COR-L47 (cell line): ENCODE data around the gene IFRD1.
"Not testable (repeated sequence)": the region's sequence is repeated elsewhere in the genome, so short reads cannot be mapped to it uniquely, and the experiment has no call there.

Experiments
- DNase-seq: peaks from one replicate; lab custom pipeline; 2025; lab: John Stamatoyannopoulos, UW

IFRD1 gene

DNA sequence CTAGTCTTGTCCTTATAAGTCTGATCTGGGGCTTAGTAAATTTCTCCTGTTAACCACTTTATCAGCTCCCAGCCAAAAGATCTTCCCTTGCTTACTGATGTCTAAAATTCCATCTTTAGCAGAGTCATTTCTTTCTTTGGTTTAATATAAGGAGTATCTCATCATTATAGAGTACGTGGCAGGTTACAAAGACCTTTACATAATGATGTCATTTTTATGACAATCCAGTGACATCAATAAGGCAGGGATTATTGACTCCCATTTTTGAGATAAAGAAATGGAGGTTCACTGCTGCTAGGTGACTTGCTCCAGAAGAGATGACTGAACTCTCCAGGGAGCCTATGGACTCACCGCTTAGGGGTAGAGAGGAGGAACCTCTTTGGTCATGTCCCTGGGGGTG, 8.1 kb upstream of the IFRD1 start:
- no peak for DNase-seq

DNA sequence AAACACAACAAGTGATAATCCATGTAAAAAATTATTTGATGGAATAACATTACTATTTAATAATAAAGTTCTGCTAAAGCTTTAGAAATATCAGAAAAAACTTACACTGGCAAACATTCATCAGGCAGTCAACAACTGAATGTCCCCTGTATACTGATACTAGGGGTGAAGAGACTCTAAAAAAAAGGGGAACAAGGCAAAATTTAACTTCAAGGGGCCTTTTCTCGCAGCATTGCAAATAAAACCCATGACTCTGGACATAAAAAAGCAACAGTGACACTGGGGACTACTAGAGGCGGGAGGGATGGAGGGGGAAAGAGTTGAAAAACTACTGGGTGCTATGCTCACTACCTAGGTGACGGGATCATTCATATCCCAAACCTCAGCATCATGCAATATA, 5.8 kb upstream of the IFRD1 start:
- DNase-seq, result no peak

DNA sequence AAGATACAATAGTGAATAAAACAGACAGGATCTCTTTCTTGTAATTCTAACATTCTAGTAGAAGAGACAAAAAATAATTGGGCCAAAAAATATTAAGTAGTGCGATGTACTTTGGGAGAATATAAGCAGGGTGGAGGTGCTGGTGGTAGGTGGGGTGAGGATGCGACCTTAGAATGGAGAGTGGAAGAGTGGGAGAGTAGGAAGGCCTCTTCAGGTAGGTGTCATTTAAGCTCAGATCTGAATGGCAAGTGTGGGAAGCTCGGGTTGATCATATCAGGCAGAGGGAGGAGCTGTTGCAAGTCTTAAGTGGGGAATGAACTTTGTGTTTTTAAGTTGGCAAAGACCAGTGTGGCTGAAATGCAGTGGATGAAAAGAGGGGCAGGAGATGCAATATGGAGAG, 3.8 kb upstream of the IFRD1 start:
- DNase-seq, result no peak

DNA sequence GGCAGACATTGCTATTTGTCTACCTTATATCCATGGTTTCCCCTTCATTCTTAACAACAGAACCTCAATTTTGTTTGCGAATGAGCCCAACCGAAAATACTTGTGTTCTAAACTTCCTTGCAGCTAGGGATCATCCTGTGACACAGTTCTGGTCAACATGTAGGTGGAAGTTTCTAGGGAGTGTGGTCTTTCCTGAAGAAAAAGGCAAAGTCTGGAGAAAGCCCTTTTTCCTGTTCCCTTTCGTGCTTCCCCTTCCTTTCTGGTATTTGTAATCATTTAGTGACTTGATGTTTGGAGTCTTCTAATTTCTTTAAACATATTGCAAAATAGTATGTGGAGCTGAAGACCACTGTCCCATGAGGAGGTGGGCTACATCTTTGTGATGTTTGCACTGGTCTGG, 2.9 kb upstream of the IFRD1 start:
- no peak for DNase-seq

DNA sequence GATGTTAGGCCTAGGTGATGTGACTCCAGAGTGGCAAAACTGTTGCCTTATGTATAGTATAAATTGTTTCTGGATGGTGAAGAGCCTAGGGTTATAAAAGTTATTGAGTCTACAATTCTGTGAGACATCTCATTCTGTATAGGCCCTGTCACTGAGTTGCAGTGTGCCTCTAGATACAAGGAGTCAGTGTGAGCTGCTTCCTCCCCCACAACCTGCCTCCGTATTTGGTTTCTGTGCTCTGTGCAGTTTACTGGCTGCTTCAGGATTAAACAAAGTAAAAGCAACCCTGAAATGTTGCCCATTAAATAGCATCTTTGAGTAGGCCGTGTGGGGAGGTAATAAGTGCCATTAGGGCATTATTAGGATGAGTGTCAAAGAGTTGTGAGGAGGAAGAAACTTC, 1.9 kb upstream of the IFRD1 start:
- DNase-seq, result no peak

DNA sequence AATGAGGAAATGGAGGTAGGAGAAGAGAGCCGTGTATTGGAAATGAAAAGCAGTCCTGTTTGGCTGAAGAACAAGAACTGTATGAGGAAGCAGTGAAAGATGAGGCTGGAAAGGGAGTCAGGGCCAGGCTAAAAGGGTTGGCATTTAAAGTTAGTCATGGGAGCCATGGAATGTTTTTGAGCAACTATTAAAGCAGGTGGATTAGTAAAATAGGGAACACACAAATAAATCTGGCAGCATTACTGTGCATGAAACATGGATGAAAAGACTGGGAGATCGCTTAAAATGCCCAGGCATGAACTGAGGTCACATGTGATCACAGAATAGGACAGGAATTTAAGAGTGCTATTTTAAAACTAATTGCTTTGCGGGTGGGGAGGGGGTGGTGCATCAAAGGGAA, 1.4 kb upstream of the IFRD1 start:
- no peak for DNase-seq

DNA sequence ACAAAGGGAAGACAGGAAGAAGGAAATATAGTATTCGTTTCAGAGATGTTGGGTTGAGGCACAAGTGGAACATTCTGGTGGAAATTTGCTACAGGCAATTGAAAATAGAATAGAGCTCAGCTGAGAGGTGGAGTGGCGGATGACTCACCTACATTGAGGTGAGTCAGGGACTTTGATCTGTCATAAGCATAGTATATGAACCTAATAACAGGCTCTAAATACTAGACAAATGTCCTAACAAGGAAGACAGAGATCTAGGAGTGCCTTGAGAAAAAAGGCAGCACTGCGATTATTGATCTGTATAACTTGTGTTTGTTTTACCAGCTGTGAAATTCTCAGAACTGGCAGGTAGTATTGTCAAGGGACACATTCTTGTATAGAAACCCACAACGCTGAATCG, 907 bp upstream of the IFRD1 start:
- no peak for DNase-seq

DNA sequence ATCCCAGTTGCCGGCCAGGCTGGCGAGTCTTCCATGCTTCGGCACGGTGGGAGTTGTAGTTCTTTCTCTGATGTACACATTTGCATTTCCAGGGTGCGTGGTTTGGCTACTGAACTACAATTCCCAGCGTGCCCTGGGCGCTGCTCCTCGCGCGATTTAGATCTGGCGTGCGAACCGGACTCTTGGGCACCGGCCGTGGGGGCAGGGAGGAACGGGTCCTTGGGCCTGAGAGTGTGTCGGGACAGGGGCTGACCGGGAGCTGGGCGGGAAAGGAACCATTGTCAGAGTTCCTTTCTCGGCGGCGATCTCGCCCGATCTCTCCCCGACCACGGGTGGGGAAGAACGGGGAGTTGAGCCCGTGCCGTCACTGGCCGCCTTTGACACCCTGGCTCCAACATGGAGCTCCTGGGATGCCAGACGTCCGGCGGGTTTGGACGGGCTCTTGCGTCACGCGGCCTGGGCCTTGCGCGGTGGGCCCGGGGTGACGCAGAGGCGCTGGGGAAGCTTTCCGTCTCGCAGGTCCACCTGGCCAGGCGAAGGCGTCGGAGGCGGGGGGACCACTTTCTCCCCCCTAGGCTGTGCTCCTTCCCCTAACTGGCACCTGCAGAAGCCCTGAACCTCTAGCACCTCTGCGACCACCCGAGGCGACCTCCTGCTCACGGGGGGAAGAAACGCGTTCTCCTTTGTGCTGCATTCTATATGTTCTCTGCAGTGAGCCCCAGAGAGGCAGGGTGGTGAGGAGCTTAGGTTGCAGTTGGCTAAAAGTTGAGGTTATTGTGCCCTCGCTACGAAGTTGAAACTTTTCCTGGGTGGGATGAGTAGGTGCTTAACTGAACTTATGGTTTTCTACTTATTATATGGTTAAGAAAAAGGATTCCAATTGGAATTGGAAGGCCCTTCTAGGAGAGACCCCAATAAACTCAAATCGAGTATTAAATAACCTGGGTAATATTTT, 824 bp downstream of the IFRD1 start:
- DNase-seq, result peak; percentile 96

DNA sequence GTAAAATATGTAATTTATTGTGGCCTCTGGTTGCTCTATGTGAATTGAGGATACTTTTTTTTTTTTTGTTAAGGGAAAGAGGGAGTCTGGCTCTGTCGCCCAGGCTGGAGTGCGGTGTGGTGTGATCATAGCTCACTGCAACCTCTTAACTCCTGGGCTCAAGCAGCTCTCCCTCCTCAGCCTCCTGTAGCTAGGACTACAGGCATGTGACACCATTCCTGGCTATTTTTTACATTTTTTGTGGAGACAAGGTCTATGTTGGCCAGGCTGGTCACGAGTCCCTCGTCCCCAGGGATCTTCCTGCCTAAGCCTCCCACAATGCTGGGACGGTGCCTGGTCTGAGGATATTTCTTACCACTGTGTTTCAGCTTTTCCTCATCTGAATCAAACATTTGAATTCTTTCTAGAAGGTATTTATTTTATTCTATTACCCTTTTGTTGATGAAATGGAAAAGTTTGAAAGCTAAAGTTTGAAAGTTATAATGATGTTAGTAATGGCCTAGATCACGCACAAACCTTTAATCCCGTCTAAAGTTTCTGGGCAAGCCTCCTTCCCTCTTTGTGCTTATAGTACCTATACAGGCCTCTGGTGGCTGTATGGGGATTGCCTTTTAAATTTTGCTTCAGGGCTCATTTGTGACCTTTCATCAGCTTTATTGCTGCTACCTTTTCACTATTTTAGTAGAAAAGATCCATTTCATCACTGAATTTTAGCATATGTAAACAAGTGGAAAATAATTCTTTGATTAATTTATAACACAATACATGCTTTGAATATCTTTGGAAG, 2.0 kb downstream of the IFRD1 start:
- DNase-seq, result no peak

DNA sequence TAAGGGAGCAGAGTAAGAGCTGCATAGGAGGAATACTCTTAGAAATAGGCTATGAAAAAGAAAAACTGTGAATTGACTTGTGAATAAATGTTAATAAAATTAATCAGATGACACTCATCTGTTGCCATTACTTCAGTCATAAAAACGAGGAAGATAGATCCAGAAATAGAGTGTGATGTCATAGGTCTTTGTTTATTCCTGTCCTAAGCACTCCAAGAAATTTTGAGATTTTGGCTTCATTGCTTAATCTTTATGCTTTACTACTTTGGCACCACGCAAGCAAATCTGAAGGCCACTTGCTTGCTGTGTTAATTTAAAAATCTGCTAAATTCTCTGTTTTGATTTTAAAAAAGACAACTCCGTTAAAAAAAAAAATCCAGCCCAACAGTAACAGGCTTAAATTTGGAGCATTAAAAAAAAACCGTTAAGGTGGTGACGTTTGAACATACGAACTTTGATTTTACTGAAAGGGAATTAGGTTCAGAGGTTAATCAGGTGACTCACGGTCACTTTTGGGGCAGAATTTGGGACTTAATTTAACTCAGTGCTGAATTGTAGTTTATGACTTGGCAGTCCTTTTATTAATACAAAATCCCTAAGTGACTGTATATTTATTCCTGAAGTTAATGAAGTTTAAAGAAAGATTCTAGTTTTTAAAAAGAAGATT, 3.4 kb downstream of the IFRD1 start:
- DNase-seq, result no peak

DNA sequence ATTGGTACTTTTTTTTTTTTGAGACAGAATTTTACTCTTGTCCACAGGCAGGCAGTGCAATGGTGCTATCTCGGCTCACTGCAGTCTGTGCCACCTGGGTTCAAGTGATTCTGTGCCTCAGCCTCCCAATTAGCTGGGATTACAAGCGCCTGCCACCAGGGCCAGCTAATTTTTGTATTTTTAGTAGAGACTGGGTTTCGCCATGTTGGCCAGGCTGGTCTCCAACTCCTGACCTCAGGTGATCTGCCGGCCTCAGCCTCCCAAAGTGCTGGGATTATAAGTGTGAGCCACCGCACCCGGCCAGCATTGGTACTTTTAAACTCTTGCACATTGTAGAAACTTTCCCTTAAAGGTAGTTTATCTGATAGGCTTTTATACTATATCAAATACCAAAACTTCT, 3.9 kb downstream of the IFRD1 start:
- DNase-seq, result not testable (repeated sequence)

DNA sequence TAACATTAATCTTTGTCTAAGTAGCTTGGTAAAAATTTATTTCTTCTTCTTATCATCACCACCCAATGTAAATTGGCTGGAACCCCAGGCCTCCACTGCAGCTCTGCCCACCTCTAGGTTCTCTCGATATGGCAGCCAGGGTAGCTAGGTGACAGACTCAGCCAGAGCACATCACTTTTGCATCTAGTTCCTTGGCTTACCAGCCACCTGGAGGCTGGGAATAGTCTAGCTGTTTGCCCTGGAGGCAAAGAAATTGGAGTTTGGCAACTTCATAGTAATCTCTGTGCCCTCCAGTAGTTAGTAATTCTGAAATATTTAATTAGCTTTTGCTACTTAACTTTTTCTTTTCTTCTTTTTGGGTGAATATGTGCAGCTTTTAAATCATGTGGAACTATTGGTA, 9.4 kb downstream of the IFRD1 start:
- DNase-seq, result no peak

DNA sequence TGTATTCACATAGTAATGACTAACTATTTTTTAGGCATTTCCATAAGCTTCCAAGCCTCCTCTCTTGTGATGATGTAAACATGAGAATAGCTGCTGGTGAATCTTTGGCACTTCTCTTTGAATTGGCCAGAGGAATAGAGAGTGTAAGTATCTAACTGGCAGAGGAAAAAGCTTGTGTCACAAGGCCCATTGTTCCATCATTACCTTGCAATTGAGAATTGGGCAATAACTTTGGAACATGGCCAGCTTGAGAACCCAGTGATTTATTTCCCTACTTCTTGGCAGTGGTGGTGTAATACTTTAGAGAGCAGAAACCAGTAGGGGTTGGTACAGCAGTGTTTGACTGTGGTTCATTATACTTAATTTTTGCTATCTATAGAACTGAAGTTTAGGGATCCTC, 12.0 kb downstream of the IFRD1 start:
- DNase-seq, result peak; percentile 56

DNA sequence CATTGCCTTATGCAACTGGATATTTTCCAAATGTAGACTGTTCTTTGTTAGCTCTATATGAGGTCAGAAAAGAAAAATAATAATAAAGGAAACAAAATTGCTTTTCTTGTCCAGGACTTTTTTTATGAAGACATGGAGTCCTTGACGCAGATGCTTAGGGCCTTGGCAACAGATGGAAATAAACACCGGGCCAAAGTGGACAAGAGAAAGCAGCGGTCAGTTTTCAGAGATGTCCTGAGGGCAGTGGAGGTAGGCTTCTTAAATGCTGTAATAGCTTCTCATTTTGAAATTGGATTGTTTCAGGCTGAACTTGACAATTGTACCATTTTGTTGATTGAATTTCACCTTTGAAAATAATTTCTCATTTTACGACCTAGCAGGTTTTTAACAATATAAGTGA, 17.6 kb downstream of the IFRD1 start:
- DNase-seq, result no peak

DNA sequence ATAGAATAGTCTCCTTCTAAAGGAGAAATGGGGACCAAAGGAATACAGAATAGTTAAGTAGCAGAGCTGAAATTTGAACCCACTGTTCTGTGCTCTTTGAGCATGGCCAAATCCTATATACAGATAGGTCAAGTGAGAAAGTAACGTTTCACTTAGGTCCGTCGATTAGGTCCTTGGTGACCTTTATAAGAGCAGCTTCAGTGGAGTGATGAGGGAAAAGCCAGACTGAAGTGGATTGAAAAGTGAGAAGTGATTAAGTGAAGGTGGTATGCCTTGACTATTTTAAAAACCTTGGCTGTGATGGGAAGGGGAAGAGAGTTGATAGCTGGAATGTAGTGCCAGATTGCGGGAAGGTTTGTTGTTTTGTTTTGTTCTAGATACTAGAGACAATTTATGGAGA, 19.9 kb downstream of the IFRD1 start:
- DNase-seq, result no peak

DNA sequence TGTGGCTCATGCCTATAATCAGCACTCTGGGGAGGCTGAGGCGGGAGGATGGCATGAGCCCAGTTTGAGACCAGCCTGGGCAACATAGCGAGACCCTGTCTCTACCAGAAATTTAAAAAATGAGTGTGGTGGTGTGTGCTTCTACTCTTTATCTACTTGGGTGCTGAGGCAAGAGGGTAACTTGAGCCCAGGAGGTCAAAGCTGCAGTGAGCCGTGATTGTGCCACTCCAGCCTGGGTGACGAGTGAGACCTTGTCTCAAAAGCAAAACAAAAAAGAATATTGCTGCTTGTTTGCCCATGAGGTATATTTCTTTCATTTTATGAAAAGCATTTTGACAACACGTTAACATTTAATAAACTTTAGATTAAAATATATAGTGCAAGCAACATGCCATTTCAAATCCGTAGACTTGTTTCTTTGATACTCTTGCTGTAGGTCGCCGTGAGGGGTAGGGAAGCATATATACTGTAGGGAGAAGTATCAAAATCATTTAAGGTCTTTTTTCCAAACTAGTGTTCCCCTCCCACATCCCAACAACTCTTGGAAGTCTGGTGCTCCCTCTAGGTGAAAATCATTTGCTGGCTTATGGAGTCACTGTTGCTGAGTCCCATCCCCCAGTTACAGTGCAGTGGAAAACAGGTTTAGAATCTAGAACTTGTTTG, 26.3 kb downstream of the IFRD1 start:
- DNase-seq, result no peak

DNA sequence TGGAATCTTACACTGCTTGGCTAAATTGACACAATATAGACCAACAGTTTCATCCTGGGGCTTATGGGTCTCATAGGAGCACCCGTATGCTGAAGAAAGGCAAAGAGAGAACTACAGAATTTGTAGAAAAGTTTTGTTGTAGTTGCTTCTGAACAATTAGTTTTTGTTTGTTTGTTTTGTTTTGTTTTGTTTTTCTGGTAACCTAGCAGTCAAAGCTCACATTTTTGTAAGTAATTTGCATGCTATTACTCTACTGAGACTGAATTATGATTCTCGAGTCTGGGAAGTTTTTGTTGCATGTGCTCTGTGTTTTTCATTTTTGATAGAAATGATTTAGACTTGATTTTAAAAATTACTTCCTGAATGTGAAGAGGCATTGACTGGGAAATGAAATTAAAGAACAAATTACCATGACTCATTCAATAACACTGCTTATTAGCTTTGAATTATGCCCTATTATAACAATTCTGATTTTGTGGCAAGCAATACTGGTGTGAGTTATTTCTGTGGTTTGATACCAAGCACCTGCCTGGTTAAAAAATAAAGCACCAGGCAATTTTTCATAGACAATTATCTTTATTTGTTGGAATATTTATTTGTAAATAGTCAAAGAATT, 31.0 kb downstream of the IFRD1 start:
- no peak for DNase-seq

DNA sequence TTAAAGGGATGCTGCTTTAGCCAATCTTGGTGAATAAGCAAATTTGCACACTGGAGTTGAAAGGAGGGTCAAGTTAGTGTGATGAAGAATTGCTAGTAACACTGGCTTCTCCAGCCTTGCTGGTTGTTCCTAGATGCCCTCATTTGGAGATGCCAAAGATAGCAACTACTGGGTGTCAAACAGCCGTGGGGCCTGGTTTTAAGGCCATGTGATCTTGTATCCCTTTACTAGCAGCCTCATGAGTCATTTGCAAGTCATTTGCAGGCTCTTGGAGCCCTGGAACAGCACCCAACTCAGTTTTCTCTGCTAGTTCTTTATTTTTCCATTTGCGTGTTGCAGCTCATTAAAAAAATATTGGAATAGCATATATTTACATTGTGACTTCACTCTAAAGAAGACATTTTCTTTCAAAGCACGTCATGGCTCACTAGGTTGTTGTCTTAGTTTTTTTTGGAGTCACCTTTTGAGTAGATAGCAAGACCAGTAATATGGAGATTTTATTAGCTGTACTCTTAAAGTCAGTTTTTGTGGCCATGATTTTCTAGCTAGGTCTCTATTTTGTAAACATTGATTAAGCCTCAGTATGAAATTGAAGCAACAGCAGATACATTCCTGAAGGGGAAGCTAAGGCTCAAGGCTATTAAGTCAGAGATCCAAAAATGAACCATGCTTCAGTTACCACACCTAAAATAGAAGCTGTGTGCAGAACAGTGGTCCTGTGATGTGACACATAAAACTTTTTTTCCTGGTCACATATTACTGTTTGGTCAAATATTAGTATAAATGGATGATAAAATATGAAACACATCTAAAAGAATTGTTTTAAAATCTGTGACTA, 31.8 kb downstream of the IFRD1 start:
- no peak for DNase-seq

DNA sequence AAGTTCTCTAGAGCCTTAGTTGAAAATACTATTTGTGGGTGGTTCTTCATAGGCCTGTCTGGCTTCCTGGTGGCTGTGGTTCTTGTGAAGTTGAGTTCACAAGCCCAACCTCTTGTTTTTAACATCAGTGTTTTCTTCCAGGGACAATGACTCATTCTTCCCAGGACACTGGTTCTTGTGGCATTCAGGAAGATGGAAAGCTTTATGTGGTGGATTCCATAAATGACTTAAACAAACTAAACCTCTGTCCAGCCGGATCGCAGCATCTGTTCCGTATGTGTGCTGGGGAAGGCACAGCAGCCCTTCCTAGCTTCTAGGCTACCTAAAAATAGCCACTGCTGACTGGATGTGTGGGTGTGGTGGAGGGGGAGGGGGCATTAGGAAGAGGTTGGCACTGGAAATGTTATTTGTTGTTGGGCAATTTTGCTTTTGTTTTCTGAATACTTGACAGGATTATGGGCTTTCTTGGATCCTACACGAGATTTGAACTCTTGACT, 34.5 kb downstream of the IFRD1 start:
- DNase-seq, result no peak

DNA sequence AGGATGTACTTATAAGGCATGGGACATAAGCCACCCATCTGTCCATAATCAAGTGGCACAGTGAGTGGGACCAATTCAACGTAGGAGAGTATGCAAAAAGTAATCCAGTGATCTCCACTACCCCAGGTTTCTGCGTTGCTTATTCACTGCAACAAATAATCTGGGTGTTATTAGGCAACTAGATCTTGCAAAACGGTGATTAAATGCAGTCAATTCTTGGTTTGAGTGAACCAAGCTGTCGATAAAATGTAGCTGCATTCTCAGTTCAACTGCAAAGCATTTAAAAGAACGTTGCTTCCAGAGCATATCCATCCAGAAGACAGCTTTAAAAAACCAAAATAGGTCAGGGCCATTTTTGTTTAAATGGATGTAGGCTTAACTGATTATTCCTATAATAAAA, 35.5 kb downstream of the IFRD1 start:
- DNase-seq, result no peak
